ENCODE data around the gene APOE.

Gene APOE

GRCh38 chr19:44954649-44955504, 49.3 kb downstream of the APOE start, which contains the start of gene CLPTM1:
Gene CLPTM1 (plus strand): TSS chr19:44955380. CDS start chr19:44955396, 16 bp downstream.
- DNase-seq, result peak; percentile 93

GRCh38 chr19:44955505-44956439, 50.2 kb downstream of the APOE start:
- DNase-seq, result no peak

- DNase-seq, result no peak
Measured at GRCh38 chr19:44957526-44957925, 51.9 kb downstream of the APOE start.

- DNase-seq, result no peak
Measured at GRCh38 chr19:44958090-44958489, 52.5 kb downstream of the APOE start.

Data from activated CD4-positive, alpha-beta T cell treated with anti-CD3 and anti-CD28 coated beads for 1 hour (primary cell).